ENCODE measurements around the gene RACK1. TPM values are rescaled to one million over a fixed set of nuclear protein-coding genes. Genes with fewer than 3 reads are reported as not detected.

Gene RACK1
- total and polyA plus RNA-seq, 2 experiments from 2014 or later: 2,372 to 4,798 TPM

GRCh38 chr5:181192337-181193046, 51.2 kb downstream of the RACK1 start:
- peaks cover 6% of the 10 kb centered on the region; the same call in 1 of the 2 replicates for H3K4me1 ChIP-seq (ENCODE audit: insufficient read depth)
- Mint-ChIP-seq H3K27me3 (ENCODE audit: insufficient read depth, low read depth, poor library complexity) (peaks cover 56% of the 10 kb centered on the region), H3K27ac (no peak overlapping the region), H3K4me3 (peak overlapping the region; percentile 89), H3K9me3 (peaks cover 19% of the 10 kb centered on the region), H3K4me1 (peaks cover 9% of the 10 kb centered on the region), H3K36me3 (ENCODE audit: low read depth) (peaks cover 14% of the 10 kb centered on the region; the same call in 1 of the 3 replicates)
- peak overlapping the region; percentile 82 for H3K4me2 ChIP-seq
- H3K4me3 ChIP-seq: peak overlapping the region; percentile 80
- H3F3A ChIP-seq (replicated peaks; ENCODE audit: low read depth): peaks cover 3% of the 10 kb centered on the region
- TF ChIP-seq REST (IDR thresholded peaks at IDR 0.05; ENCODE audit: unreplicated experiment) (no peak), ETS1 (IDR thresholded peaks at IDR 0.05) (no peak), NANOG (IDR thresholded peaks at IDR 0.05; ENCODE audit: borderline replicate concordance) (no peak), ZNF331 (CRISPR knock-in tag; IDR thresholded peaks at IDR 0.05; ENCODE audit: low read depth) (no peak), CTCF (conservative IDR thresholded peaks at IDR 0.05; ENCODE audit: low read depth in 2 of 2) (no peak), EZH2phosphoT487 (IDR thresholded peaks at IDR 0.05; ENCODE audit: unreplicated experiment) (no peak), EZH2 (IDR thresholded peaks at IDR 0.05; ENCODE audit: low read depth, unreplicated experiment) (no peak), JUNB (IDR thresholded peaks at IDR 0.05; ENCODE audit: unreplicated experiment) (no peak), STAT1 (IDR thresholded peaks at IDR 0.05; ENCODE audit: unreplicated experiment) (no peak), ZNF114 (CRISPR knock-in tag; IDR thresholded peaks at IDR 0.05) (no peak), CREB1 (CRISPR knock-in tag; IDR thresholded peaks at IDR 0.05; ENCODE audit: low read depth) (no peak), POLR2AphosphoS5 (IDR thresholded peaks at IDR 0.05; ENCODE audit: low read depth) (no peak), ZNF462 (CRISPR knock-in tag; IDR thresholded peaks at IDR 0.05) (no peak)
- peaks cover 61% of the 10 kb centered on the region for H3K27me3 ChIP-seq (ENCODE audit: insufficient read depth)
- H3K27ac ChIP-seq (ENCODE audit: low read depth): no peak overlapping the region
- no peaks in the 10 kb centered on the region for H3K9me2 ChIP-seq (ENCODE audit: insufficient read depth)
- H3K79me2 ChIP-seq (replicated peaks; ENCODE audit: insufficient read depth): no peaks in the 10 kb centered on the region
- no peaks in the 10 kb centered on the region; the same call in 1 of the 2 replicates for H4K20me1 ChIP-seq (replicated peaks; ENCODE audit: insufficient read depth)
- DNase-seq (ENCODE audit: low spot score) (no peak), ATAC-seq (no peak)
- H2AFZ ChIP-seq: peak overlapping the region; percentile 76
- H3K36me3 ChIP-seq (ENCODE audit: insufficient read depth): no peaks in the 10 kb centered on the region

All from GM23338 (cell line).